HepG2 (cell line): ENCODE data around the gene CNGA1. TPM values are rescaled to one million over a fixed set of nuclear protein-coding genes. Genes with fewer than 3 reads are reported as not detected.
A peak's percentile ranks its signal among the peaks of the same experiment; 100 is the strongest.

Experiments
- ADNP ChIP-seq: sonication (generic); formaldehyde crosslinking; IDR thresholded peaks from 2 replicates; pipeline ENCODE4 v1.4.0; 2020; ENCODE audit warnings: missing genetic modification reagents
- ARID2 ChIP-seq: sonication (generic); formaldehyde crosslinking; IDR thresholded peaks from 2 replicates; pipeline ENCODE4 v1.8.1; 2022; ENCODE audit warnings: mild to moderate bottlenecking, missing genetic modification reagents, borderline replicate concordance
- GZF1 ChIP-seq: sonication (generic); formaldehyde crosslinking; IDR thresholded peaks from 2 replicates; pipeline ENCODE4 v1.5.1; 2020; ENCODE audit warnings: mild to moderate bottlenecking, missing genetic modification reagents
- MED1 ChIP-seq: sonication (generic); formaldehyde crosslinking; IDR thresholded peaks from 2 replicates; pipeline ENCODE4 v1.4.0; 2020; ENCODE audit warnings: missing genetic modification reagents
- NR2C2 ChIP-seq: sonication (generic); formaldehyde crosslinking; IDR thresholded peaks from 2 replicates; pipeline ENCODE4 v1.4.0; 2020; ENCODE audit warnings: missing genetic modification reagents, mild to moderate bottlenecking, moderate library complexity, borderline replicate concordance
- RBFOX2 ChIP-seq: fragments of 200-400 bp; formaldehyde crosslinking; IDR thresholded peaks from 2 replicates; pipeline ENCODE4 v1.6.1; 2017; ENCODE audit warnings: low read depth, mild to moderate bottlenecking, low read length
- SMC3 ChIP-seq: IDR thresholded peaks from 2 replicates; pipeline ENCODE4 v1.6.1; 2011; ENCODE audit warnings: low read length, improper control_type of control experiment
- ZNF180 ChIP-seq: sonication (generic); formaldehyde crosslinking; IDR thresholded peaks from 2 replicates; pipeline ENCODE4 v1.4.0; 2020; ENCODE audit warnings: low read depth, missing genetic modification reagents, borderline replicate concordance
- ZNF713 ChIP-seq: sonication (generic); formaldehyde crosslinking; IDR thresholded peaks from 2 replicates; pipeline ENCODE4 v1.4.0; 2020; ENCODE audit warnings: mild to moderate bottlenecking, missing genetic modification reagents
- polyA plus RNA-seq, 8 experiments: library from polyadenylated mRNA; depleted of rRNA in 3 of 8; stranded (reverse) in 7 of 8; unstranded in 1 of 8; fragments of >200 nt; fragmentation: Illumina TruSeq in 4 of 8; extraction: Trizol in 4 of 8; gene quantifications; 2 replicates each; pipeline versions ENCODE4 v1.2.1 to v1.2.3, GENCODE V29; 2011 to 2016; ENCODE audit warnings: low read depth in 4 of 8, missing spikeins in 1 of 8, mixed read lengths in 1 of 8; ENCODE audit not compliant: insufficient read depth in 1 of 8
- total RNA-seq, 5 experiments: library from RNA; depleted of rRNA; stranded (reverse); fragments of >200 nt; fragmentation: Illumina TruSeq; extraction: Trizol; gene quantifications; 2 replicates each; pipeline ENCODE4 v1.2.3, GENCODE V29; 2016; ENCODE audit warnings: low read depth in 1 of 5
- TF ChIP-seq, protein P1 (sequence below): sonication (generic); formaldehyde crosslinking; IDR thresholded peaks from 2 replicates; pipeline ENCODE4 v1.5.1; 2020; ENCODE audit warnings: mild to moderate bottlenecking, missing genetic modification reagents, borderline replicate concordance
- TF ChIP-seq, protein P2 (sequence below): sonication (generic); formaldehyde crosslinking; IDR thresholded peaks from 2 replicates; pipeline ENCODE4 v1.8.0; 2022; ENCODE audit warnings: missing genetic modification reagents, mild to moderate bottlenecking, borderline replicate concordance
- TF ChIP-seq, protein P3 (sequence below): sonication (generic); formaldehyde crosslinking; IDR thresholded peaks from 2 replicates; pipeline ENCODE4 v1.5.1; 2020; ENCODE audit warnings: missing genetic modification reagents, mild to moderate bottlenecking, borderline replicate concordance
- TF ChIP-seq, protein P4 (sequence below): sonication (generic); formaldehyde crosslinking; IDR thresholded peaks from 2 replicates; pipeline ENCODE4 v1.8.1; 2023; ENCODE audit warnings: mild to moderate bottlenecking, missing genetic modification reagents
- TF ChIP-seq, protein P5 (sequence below): sonication (generic); formaldehyde crosslinking; IDR thresholded peaks from 2 replicates; pipeline ENCODE4 v1.4.0; 2020; ENCODE audit warnings: missing genetic modification reagents
- TF ChIP-seq, protein P6 (sequence below): sonication (generic); formaldehyde crosslinking; IDR thresholded peaks from 2 replicates; pipeline ENCODE4 v1.8.0; 2023; ENCODE audit warnings: mild to moderate bottlenecking, missing genetic modification reagents

Gene CNGA1
- total and polyA plus RNA-seq, 2 of the 13 experiments (the other 11 are each of a cell fraction or from before 2014, with no cell fraction given) = 0.22 to 0.40 TPM

DNA sequence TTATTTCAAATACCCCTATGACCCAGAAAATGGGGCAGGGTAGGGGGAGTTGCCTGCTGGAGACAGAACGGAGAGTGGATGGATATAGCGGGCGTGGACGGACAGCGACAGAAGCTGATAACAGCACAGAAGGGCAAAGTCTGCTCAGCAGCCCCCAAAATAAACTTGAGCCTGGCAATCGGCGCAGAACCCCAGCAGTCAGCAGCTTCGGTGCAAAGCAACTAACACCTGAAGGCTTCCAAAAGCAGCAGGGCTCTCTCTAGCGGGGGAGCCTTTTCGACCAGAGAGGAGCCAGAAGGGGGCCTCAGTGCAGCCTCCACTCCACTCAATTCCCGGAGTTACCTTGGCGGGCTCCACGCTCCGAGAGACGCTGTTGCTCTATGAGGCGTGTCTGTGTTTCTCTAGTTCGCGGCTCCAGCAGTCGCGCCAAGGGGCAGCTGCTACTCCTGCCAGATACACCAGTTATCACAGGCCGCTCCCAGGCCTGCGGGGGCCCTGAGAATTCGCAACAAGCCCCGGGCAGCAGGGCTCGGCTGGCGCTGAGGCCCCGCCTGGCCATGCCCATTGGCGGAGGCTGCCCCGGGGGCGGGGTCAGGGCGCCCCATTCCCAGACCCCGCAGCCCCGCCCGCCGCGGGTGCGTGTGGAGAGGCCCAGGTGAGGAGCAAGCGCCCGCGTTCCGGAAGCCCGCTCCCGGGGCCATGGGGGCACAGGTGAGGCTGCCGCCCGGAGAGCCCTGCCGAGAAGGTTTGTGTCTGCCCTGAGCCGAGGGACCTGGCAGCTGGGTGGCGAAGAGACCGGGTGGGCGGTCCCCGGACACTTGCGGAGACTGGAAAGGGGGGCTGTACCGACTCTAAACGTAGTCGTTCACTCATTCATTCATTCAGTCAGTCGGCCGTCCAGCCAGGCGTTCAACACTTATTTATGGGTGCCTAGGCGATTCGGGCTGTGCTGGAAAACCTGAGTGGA is at the start of gene CNGA1, which contains the start of gene NIPAL1 (continued):
- TF ChIP-seq, protein P1, sequence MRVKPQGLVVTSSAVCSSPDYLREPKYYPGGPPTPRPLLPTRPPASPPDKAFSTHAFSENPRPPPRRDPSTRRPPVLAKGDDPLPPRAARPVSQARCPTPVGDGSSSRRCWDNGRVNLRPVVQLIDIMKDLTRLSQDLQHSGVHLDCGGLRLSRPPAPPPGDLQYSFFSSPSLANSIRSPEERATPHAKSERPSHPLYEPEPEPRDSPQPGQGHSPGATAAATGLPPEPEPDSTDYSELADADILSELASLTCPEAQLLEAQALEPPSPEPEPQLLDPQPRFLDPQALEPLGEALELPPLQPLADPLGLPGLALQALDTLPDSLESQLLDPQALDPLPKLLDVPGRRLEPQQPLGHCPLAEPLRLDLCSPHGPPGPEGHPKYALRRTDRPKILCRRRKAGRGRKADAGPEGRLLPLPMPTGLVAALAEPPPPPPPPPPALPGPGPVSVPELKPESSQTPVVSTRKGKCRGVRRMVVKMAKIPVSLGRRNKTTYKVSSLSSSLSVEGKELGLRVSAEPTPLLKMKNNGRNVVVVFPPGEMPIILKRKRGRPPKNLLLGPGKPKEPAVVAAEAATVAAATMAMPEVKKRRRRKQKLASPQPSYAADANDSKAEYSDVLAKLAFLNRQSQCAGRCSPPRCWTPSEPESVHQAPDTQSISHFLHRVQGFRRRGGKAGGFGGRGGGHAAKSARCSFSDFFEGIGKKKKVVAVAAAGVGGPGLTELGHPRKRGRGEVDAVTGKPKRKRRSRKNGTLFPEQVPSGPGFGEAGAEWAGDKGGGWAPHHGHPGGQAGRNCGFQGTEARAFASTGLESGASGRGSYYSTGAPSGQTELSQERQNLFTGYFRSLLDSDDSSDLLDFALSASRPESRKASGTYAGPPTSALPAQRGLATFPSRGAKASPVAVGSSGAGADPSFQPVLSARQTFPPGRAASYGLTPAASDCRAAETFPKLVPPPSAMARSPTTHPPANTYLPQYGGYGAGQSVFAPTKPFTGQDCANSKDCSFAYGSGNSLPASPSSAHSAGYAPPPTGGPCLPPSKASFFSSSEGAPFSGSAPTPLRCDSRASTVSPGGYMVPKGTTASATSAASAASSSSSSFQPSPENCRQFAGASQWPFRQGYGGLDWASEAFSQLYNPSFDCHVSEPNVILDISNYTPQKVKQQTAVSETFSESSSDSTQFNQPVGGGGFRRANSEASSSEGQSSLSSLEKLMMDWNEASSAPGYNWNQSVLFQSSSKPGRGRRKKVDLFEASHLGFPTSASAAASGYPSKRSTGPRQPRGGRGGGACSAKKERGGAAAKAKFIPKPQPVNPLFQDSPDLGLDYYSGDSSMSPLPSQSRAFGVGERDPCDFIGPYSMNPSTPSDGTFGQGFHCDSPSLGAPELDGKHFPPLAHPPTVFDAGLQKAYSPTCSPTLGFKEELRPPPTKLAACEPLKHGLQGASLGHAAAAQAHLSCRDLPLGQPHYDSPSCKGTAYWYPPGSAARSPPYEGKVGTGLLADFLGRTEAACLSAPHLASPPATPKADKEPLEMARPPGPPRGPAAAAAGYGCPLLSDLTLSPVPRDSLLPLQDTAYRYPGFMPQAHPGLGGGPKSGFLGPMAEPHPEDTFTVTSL (CRISPR knock-in tag) = no peak
- TF ChIP-seq ARID2 (CRISPR knock-in tag) (no peak), SMC3 (no peak), NR2C2 (CRISPR knock-in tag) (no peak), RBFOX2 (peak; percentile 62; the same call in 1 of the 2 replicates), GZF1 (CRISPR knock-in tag) (no peak), ZNF713 (CRISPR knock-in tag) (no peak), ADNP (CRISPR knock-in tag) (no peak), ZNF180 (no peak), MED1 (CRISPR knock-in tag) (0 out of 2 replicates have a peak, but pooled peaks have one; percentile 16)
- TF ChIP-seq, protein P2, sequence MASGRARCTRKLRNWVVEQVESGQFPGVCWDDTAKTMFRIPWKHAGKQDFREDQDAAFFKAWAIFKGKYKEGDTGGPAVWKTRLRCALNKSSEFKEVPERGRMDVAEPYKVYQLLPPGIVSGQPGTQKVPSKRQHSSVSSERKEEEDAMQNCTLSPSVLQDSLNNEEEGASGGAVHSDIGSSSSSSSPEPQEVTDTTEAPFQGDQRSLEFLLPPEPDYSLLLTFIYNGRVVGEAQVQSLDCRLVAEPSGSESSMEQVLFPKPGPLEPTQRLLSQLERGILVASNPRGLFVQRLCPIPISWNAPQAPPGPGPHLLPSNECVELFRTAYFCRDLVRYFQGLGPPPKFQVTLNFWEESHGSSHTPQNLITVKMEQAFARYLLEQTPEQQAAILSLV (CRISPR knock-in tag) = no peak
- TF ChIP-seq, protein P3, sequence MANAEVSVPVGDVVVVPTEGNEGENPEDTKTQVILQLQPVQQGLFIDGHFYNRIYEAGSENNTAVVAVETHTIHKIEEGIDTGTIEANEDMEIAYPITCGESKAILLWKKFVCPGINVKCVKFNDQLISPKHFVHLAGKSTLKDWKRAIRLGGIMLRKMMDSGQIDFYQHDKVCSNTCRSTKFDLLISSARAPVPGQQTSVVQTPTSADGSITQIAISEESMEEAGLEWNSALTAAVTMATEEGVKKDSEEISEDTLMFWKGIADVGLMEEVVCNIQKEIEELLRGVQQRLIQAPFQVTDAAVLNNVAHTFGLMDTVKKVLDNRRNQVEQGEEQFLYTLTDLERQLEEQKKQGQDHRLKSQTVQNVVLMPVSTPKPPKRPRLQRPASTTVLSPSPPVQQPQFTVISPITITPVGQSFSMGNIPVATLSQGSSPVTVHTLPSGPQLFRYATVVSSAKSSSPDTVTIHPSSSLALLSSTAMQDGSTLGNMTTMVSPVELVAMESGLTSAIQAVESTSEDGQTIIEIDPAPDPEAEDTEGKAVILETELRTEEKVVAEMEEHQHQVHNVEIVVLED = 0 out of 2 replicates have a peak, but pooled peaks have one; percentile 26
- TF ChIP-seq, protein P4, sequence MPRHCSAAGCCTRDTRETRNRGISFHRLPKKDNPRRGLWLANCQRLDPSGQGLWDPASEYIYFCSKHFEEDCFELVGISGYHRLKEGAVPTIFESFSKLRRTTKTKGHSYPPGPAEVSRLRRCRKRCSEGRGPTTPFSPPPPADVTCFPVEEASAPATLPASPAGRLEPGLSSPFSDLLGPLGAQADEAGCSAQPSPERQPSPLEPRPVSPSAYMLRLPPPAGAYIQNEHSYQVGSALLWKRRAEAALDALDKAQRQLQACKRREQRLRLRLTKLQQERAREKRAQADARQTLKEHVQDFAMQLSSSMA (CRISPR knock-in tag) = 0 out of 2 replicates have a peak, but pooled peaks have one; percentile 24
- TF ChIP-seq, protein P5, sequence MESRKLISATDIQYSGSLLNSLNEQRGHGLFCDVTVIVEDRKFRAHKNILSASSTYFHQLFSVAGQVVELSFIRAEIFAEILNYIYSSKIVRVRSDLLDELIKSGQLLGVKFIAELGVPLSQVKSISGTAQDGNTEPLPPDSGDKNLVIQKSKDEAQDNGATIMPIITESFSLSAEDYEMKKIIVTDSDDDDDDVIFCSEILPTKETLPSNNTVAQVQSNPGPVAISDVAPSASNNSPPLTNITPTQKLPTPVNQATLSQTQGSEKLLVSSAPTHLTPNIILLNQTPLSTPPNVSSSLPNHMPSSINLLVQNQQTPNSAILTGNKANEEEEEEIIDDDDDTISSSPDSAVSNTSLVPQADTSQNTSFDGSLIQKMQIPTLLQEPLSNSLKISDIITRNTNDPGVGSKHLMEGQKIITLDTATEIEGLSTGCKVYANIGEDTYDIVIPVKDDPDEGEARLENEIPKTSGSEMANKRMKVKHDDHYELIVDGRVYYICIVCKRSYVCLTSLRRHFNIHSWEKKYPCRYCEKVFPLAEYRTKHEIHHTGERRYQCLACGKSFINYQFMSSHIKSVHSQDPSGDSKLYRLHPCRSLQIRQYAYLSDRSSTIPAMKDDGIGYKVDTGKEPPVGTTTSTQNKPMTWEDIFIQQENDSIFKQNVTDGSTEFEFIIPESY (CRISPR knock-in tag) = no peak
- TF ChIP-seq, protein P6, sequence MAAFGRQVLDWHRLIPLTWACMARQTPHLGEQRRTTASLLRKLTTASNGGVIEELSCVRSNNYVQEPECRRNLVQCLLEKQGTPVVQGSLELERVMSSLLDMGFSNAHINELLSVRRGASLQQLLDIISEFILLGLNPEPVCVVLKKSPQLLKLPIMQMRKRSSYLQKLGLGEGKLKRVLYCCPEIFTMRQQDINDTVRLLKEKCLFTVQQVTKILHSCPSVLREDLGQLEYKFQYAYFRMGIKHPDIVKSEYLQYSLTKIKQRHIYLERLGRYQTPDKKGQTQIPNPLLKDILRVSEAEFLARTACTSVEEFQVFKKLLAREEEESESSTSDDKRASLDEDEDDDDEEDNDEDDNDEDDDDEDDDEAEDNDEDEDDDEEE (CRISPR knock-in tag) = peak; percentile 69
